NCI-H345 treated with DMSO at 0.1 percent for 48 hours (cell line): ENCODE data around the gene SCMH1.
A peak's percentile ranks its signal among the peaks of the same experiment; 100 is the strongest.

Source experiments
- DNase-seq: peaks from one replicate; lab custom pipeline; 2025; ENCODE audit not compliant: unreplicated experiment; lab: John Stamatoyannopoulos, UW

Gene SCMH1

GRCh38 chr1:41241749-41242341, at the start of gene SCMH1:
TSS of gene SCMH1 (minus strand) at chr1:41242306. CDS start at chr1:41186133, 56,173 bp downstream.
- DNase-seq: peak; percentile 29

- DNase-seq: no peak
These were observed 49.1 kb upstream of the SCMH1 start for GRCh38 chr1:41291195-41291594.

- DNase-seq: no peak
These were observed 47.1 kb upstream of the SCMH1 start for GRCh38 chr1:41289196-41289595.

- no peak for DNase-seq
These were observed 44.9 kb upstream of the SCMH1 start for GRCh38 chr1:41286992-41287391.

GRCh38 chr1:41286486-41286885, 44.4 kb upstream of the SCMH1 start:
- no peak for DNase-seq

- DNase-seq: no peak
These were observed 43.7 kb upstream of the SCMH1 start for GRCh38 chr1:41285818-41286217.

- DNase-seq: no peak
These were observed 42.0 kb upstream of the SCMH1 start for GRCh38 chr1:41284121-41284520.

GRCh38 chr1:41282679-41283317, 40.7 kb upstream of the SCMH1 start:
- DNase-seq: peak; percentile 7

GRCh38 chr1:41281334-41281733, 39.2 kb upstream of the SCMH1 start:
- DNase-seq: no peak

- DNase-seq: no peak
These were observed 38.3 kb upstream of the SCMH1 start for GRCh38 chr1:41280202-41281032.

GRCh38 chr1:41278076-41278475, 36.0 kb upstream of the SCMH1 start:
- DNase-seq: no peak

- DNase-seq: no peak
These were observed 35.4 kb upstream of the SCMH1 start for GRCh38 chr1:41277371-41277975.

GRCh38 chr1:41275831-41276230, 33.7 kb upstream of the SCMH1 start:
- no peak for DNase-seq

GRCh38 chr1:41274752-41275545, 32.8 kb upstream of the SCMH1 start:
- DNase-seq: no peak

- DNase-seq: no peak
These were observed 30.5 kb upstream of the SCMH1 start for GRCh38 chr1:41272601-41273000.

- peak; percentile 68 for DNase-seq
These were observed 26.2 kb upstream of the SCMH1 start for GRCh38 chr1:41268154-41268770.

- no peak for DNase-seq
These were observed 20.0 kb upstream of the SCMH1 start for GRCh38 chr1:41261926-41262618.

GRCh38 chr1:41260768-41261167, 18.7 kb upstream of the SCMH1 start:
- DNase-seq: no peak

- DNase-seq: no peak
These were observed 17.1 kb upstream of the SCMH1 start for GRCh38 chr1:41259221-41259620.

GRCh38 chr1:41255978-41256377, 13.9 kb upstream of the SCMH1 start:
- DNase-seq: no peak
